Hematopoietic multipotent progenitor cell (in vitro differentiated cells): Measurements from ENCODE around the gene EIF1AD. TPM values are rescaled to one million over a fixed set of nuclear protein-coding genes. Genes with fewer than 3 reads are reported as not detected.
A peak's percentile ranks its signal among the peaks of the same experiment; 100 is the strongest.
"Not testable (repeated sequence)": the region's sequence is repeated elsewhere in the genome, so short reads cannot be mapped to it uniquely, and the experiment has no call there.

Source experiments
- DNase-seq, 3 donors: peaks; one replicate each; pipeline ENCODE4 v3.0.0-alpha.2; 2011 to 2015; ENCODE audit warnings: low read depth in 2 of 3, low spot score in 2 of 3
- total RNA-seq: library from RNA; depleted of rRNA; stranded (reverse); fragments of >200 nt; gene quantifications from one replicate; pipeline ENCODE4 v1.2.3, GENCODE V29; 2012

EIF1AD gene
- total RNA-seq, 1 donor, result 22.6 TPM

- no peak for DNase-seq
Measured at GRCh38 chr11:65975771-65976170, 26.2 kb downstream of the EIF1AD start.

GRCh38 chr11:65973439-65974110 lies 28.4 kb downstream of the EIF1AD start:
- no peak for DNase-seq

GRCh38 chr11:65972116-65972515 lies 29.8 kb downstream of the EIF1AD start:
- no peak for DNase-seq

GRCh38 chr11:65968600-65969482 lies 33.1 kb downstream of the EIF1AD start:
- no peak for DNase-seq

GRCh38 chr11:65967329-65967934 lies 34.5 kb downstream of the EIF1AD start:
- no peak for DNase-seq

GRCh38 chr11:65965986-65966762 lies 35.8 kb downstream of the EIF1AD start:
- DNase-seq, result no peak

- no peak for DNase-seq
Measured at GRCh38 chr11:65964906-65965305, 37.1 kb downstream of the EIF1AD start.

- no peak for DNase-seq
Measured at GRCh38 chr11:65962141-65962564, 39.8 kb downstream of the EIF1AD start.

GRCh38 chr11:65961267-65962140 lies 40.5 kb downstream of the EIF1AD start, which contains the start of gene SART1:
TSS of gene SART1 (plus strand) at chr11:65961734. CDS start at chr11:65961781, 47 bp downstream.
- DNase-seq, result peak; percentile 88 to 99 (median 99)

- DNase-seq, result no peak
Measured at GRCh38 chr11:65960824-65961266, 41.1 kb downstream of the EIF1AD start.

GRCh38 chr11:65958774-65959420 lies 43.1 kb downstream of the EIF1AD start:
- DNase-seq, result no peak

GRCh38 chr11:65958291-65958690 lies 43.7 kb downstream of the EIF1AD start:
- no peak for DNase-seq

- no peak for DNase-seq
Measured at GRCh38 chr11:65954771-65955170, 47.2 kb downstream of the EIF1AD start.

GRCh38 chr11:65953471-65953870 lies 48.5 kb downstream of the EIF1AD start:
- no peak for DNase-seq

- no peak for DNase-seq
Measured at GRCh38 chr11:65952052-65952521, 49.9 kb downstream of the EIF1AD start.

GRCh38 chr11:65951641-65952040 lies 50.3 kb downstream of the EIF1AD start:
- DNase-seq, result not testable (repeated sequence)

GRCh38 chr11:65950711-65951110 lies 51.2 kb downstream of the EIF1AD start:
- DNase-seq, result not testable (repeated sequence)

- DNase-seq, result no peak
Measured at GRCh38 chr11:65947603-65948125, 54.3 kb downstream of the EIF1AD start.

- DNase-seq, result no peak
Measured at GRCh38 chr11:65947133-65947532, 54.8 kb downstream of the EIF1AD start.
